Measurements from ENCODE around the gene ANKS1B. TPM values are rescaled to one million over a fixed set of nuclear protein-coding genes. Genes with fewer than 3 reads are reported as not detected.

ANKS1B gene
- total and polyA plus RNA-seq, 2 of the 4 experiments (the other 2 are of a cell fraction) = 0.17 to 0.18 TPM

DNA sequence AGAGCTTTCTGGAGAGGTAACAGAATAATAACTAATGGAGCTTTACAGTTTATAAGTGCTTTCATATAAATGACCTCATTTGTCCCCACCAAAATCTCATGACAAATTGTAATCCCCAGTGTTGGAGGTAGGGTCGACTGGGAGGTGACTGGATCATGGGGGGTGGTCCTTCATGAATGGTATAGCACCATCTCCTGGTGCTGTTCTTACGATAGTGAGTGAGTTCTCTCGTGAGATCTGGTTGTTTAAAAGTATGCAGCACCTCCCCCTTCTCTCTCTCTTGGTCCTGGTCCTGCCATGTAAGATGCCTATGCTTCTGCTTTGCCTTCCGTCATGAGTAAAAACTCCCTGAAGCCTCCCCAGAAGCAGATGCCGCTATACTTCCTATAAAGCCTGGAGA lies 760.5 kb downstream of the ANKS1B start:
- Histone ChIP-seq H3K4ac (ENCODE audit: low read depth, low read length) (no peak overlapping the region), H2AFZ (replicated peaks; ENCODE audit: low read length, poor library complexity) (no peak overlapping the region), H3K14ac (replicated peaks; ENCODE audit: low read depth, low read length) (no peak overlapping the region), H3K9me3 (ENCODE audit: control insufficient read depth, insufficient read depth, low read length) (peaks cover 5% of the 10 kb centered on the region; the same call in 1 of the 2 replicates), H3K36me3 (ENCODE audit: control insufficient read depth, insufficient read depth, low read length) (no peaks in the 10 kb centered on the region), H3K4me3 (ENCODE audit: insufficient read depth, low read depth, low read length) (no peak overlapping the region), H3K27me3 (ENCODE audit: control insufficient read depth, insufficient read depth, low read length) (no peaks in the 10 kb centered on the region), H4K8ac (ENCODE audit: low read depth in 2 of 2, low read length in 2 of 2) (no peak overlapping the region), H3K27ac (ENCODE audit: insufficient read depth, low read length) (no peak overlapping the region), H3K4me1 (ENCODE audit: control insufficient read depth, insufficient read depth, low read length) (no peaks in the 10 kb centered on the region), H2BK15ac (ENCODE audit: low read depth, low read length) (no peak overlapping the region), H3K9me1 (ENCODE audit: insufficient read depth, low read length) (no peaks in the 10 kb centered on the region), H3K23ac (ENCODE audit: low read depth, low read length) (no peak overlapping the region), H2AK9ac (replicated peaks; ENCODE audit: low read depth, low read length, poor library complexity) (no peak overlapping the region), H2BK20ac (ENCODE audit: low read depth, low read length) (no peak overlapping the region), H3K18ac (ENCODE audit: low read depth, low read length) (no peak overlapping the region), H2BK5ac (ENCODE audit: low read depth, low read length, poor library complexity, severe bottlenecking) (no peak overlapping the region), H2AK5ac (ENCODE audit: low read depth, low read length) (no peak overlapping the region), H4K5ac (ENCODE audit: low read depth, low read length) (no peak overlapping the region), H3K9ac (ENCODE audit: low read depth, low read length) (no peak overlapping the region), H2BK120ac (ENCODE audit: low read depth, low read length) (no peak overlapping the region), H4K20me1 (ENCODE audit: insufficient read depth, low read length) (no peaks in the 10 kb centered on the region), H3K4me2 (ENCODE audit: low read depth, low read length) (no peak overlapping the region), H4K91ac (ENCODE audit: insufficient read depth, low read depth, low read length) (no peak overlapping the region), H3K79me1 (ENCODE audit: low read depth in 1 of 2, low read length in 2 of 2) (no peaks in the 10 kb centered on the region), H3K56ac (ENCODE audit: extremely low read depth, insufficient read depth, low read length) (no peak overlapping the region)
- ATAC-seq (ENCODE audit: low read depth) = no peak
- BruUV-seq (replicated peaks) = no TSS peak
- CTCF ChIA-PET = interaction anchor here (0.5 kb wide), 1 partner anchor 40 kb away, joined by 3 read pairs; no protein-coding TSS in a partner anchor
- dilution Hi-C loops (cut with HindIII; ENCODE audit: low sequenced_read_pairs, unreplicated experiment) = no loop called here
- POLR2A ChIA-PET (ENCODE audit: unreplicated experiment) = no interaction called here
- no peak for DNase-seq
- in situ Hi-C loops (cut with MboI; ENCODE audit: low sequenced_read_pairs) = no loop called here
- intact Hi-C loops (cut with micrococcal nuclease) = no loop called here
- WGBS, 2 experiments (ENCODE audit: extremely low coverage in 2 of 2, insufficient read length in 1 of 2) = 80% methylated on average over 1 of the region's 5 CpGs; no CpG with 5 or more reads in 1 of the 2 experiments
- no peak for TF ChIP-seq FOS (IDR thresholded peaks at IDR 0.05; ENCODE audit: low read depth, low read length)
- TF ChIP-seq MAZ (IDR thresholded peaks at IDR 0.05; ENCODE audit: borderline replicate concordance, low read depth, low read length) = no peak
- TF ChIP-seq, protein P1, sequence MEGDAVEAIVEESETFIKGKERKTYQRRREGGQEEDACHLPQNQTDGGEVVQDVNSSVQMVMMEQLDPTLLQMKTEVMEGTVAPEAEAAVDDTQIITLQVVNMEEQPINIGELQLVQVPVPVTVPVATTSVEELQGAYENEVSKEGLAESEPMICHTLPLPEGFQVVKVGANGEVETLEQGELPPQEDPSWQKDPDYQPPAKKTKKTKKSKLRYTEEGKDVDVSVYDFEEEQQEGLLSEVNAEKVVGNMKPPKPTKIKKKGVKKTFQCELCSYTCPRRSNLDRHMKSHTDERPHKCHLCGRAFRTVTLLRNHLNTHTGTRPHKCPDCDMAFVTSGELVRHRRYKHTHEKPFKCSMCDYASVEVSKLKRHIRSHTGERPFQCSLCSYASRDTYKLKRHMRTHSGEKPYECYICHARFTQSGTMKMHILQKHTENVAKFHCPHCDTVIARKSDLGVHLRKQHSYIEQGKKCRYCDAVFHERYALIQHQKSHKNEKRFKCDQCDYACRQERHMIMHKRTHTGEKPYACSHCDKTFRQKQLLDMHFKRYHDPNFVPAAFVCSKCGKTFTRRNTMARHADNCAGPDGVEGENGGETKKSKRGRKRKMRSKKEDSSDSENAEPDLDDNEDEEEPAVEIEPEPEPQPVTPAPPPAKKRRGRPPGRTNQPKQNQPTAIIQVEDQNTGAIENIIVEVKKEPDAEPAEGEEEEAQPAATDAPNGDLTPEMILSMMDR (conservative IDR thresholded peaks at IDR 0.05; ENCODE audit: low read depth, low read length) = no peak
- TF ChIP-seq, protein P2, sequence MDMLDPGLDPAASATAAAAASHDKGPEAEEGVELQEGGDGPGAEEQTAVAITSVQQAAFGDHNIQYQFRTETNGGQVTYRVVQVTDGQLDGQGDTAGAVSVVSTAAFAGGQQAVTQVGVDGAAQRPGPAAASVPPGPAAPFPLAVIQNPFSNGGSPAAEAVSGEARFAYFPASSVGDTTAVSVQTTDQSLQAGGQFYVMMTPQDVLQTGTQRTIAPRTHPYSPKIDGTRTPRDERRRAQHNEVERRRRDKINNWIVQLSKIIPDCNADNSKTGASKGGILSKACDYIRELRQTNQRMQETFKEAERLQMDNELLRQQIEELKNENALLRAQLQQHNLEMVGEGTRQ (IDR thresholded peaks at IDR 0.05; ENCODE audit: low read depth, low read length) = no peak
- TF ChIP-seq RCOR1 (IDR thresholded peaks at IDR 0.05; ENCODE audit: insufficient replicate concordance, low read length) = no peak
- no peak for TF ChIP-seq MAFK (IDR thresholded peaks at IDR 0.05; ENCODE audit: low read depth, low read length)
- TF ChIP-seq, protein P3, sequence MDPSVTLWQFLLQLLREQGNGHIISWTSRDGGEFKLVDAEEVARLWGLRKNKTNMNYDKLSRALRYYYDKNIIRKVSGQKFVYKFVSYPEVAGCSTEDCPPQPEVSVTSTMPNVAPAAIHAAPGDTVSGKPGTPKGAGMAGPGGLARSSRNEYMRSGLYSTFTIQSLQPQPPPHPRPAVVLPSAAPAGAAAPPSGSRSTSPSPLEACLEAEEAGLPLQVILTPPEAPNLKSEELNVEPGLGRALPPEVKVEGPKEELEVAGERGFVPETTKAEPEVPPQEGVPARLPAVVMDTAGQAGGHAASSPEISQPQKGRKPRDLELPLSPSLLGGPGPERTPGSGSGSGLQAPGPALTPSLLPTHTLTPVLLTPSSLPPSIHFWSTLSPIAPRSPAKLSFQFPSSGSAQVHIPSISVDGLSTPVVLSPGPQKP (IDR thresholded peaks at IDR 0.05; ENCODE audit: borderline replicate concordance, low read depth, low read length) = no peak

Data from IMR-90 (cell line).